ENCODE data around the gene LEMD1. TPM values are rescaled to one million over a fixed set of nuclear protein-coding genes. Genes with fewer than 3 reads are reported as not detected.

LEMD1 gene
- total RNA-seq, 1 donor from 2014 or later: 2.0 TPM

DNA sequence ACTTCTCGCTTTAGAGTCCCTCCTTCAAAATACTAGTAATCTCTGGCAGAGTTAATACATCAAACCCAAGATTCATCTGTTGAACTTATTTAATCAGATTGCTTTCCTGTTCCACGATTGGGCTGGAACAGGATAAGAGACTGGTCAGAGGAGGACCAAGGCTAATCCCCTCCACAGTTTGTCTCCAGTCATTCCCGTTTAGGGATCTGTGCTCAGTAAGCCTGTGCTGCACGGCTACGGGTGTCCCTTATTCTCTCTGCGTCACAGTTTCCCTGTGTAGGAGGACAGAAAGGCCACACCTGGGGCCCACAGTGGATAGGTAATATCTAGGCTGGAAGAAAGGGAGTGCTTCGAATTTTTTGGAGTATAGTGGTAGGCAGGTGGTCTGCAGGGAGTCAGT is 83.8 kb downstream of the LEMD1 start:
- DNase-seq: no peak
- H3K4me1 Mint-ChIP-seq (ENCODE audit: low read depth, unreplicated experiment): peaks cover 12% of the 10 kb centered on the region
- H3K36me3 Mint-ChIP-seq (ENCODE audit: unreplicated experiment): no peaks in the 10 kb centered on the region
- peaks cover 11% of the 10 kb centered on the region for H3K9me3 Mint-ChIP-seq (ENCODE audit: unreplicated experiment)
- no peak overlapping the region for H3K27ac Mint-ChIP-seq (ENCODE audit: unreplicated experiment)
- H3K27me3 Mint-ChIP-seq (ENCODE audit: unreplicated experiment): peaks cover 13% of the 10 kb centered on the region
- H3K4me3 Mint-ChIP-seq (ENCODE audit: unreplicated experiment): no peak overlapping the region
- TF ChIP-seq, protein P1, sequence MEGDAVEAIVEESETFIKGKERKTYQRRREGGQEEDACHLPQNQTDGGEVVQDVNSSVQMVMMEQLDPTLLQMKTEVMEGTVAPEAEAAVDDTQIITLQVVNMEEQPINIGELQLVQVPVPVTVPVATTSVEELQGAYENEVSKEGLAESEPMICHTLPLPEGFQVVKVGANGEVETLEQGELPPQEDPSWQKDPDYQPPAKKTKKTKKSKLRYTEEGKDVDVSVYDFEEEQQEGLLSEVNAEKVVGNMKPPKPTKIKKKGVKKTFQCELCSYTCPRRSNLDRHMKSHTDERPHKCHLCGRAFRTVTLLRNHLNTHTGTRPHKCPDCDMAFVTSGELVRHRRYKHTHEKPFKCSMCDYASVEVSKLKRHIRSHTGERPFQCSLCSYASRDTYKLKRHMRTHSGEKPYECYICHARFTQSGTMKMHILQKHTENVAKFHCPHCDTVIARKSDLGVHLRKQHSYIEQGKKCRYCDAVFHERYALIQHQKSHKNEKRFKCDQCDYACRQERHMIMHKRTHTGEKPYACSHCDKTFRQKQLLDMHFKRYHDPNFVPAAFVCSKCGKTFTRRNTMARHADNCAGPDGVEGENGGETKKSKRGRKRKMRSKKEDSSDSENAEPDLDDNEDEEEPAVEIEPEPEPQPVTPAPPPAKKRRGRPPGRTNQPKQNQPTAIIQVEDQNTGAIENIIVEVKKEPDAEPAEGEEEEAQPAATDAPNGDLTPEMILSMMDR (IDR thresholded peaks at IDR 0.05; ENCODE audit: partially characterized antibody, unreplicated experiment): no peak

DNA sequence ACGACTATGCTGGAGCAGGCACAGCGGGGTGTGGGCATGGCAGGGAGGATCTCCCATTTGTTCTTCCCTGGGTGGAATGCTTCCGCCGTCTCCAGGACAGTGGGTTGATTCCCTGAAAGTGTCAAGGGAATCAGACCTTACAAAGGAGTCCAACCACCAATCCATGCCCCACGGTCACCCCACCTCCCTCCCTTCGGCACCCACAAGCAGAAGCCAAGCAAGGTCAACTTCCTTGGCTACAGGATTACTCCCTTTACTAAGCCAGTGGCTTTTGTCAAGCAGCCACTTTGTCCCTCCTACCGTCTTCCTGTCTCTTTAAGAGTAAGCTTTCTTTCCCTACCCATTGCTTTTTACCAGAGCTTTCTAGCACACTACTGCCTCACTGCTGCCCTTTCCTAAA is 84.4 kb downstream of the LEMD1 start:
- Mint-ChIP-seq H3K4me3 (ENCODE audit: unreplicated experiment) (no peak overlapping the region), H3K4me1 (ENCODE audit: low read depth, unreplicated experiment) (peaks cover 10% of the 10 kb centered on the region)

GRCh38 chr1:205335692-205336091 is 86.2 kb downstream of the LEMD1 start:
- Mint-ChIP-seq H3K36me3 (ENCODE audit: unreplicated experiment) (no peaks in the 10 kb centered on the region), H3K27me3 (ENCODE audit: unreplicated experiment) (peaks cover 13% of the 10 kb centered on the region), H3K4me1 (ENCODE audit: low read depth, unreplicated experiment) (peaks cover 11% of the 10 kb centered on the region), H3K27ac (ENCODE audit: unreplicated experiment) (no peak overlapping the region), H3K9me3 (ENCODE audit: unreplicated experiment) (peaks cover 10% of the 10 kb centered on the region), H3K4me3 (ENCODE audit: unreplicated experiment) (no peak overlapping the region)
- TF ChIP-seq, protein P1 (IDR thresholded peaks at IDR 0.05; ENCODE audit: partially characterized antibody, unreplicated experiment): peak; percentile 82
- peak; percentile 90 for DNase-seq

More for the DNA sequence above, 84.4 kb downstream of the LEMD1 start:
- no peaks in the 10 kb centered on the region for H3K36me3 Mint-ChIP-seq (ENCODE audit: unreplicated experiment)
- peaks cover 12% of the 10 kb centered on the region for H3K27me3 Mint-ChIP-seq (ENCODE audit: unreplicated experiment)
- peaks cover 9% of the 10 kb centered on the region for H3K9me3 Mint-ChIP-seq (ENCODE audit: unreplicated experiment)
- H3K27ac Mint-ChIP-seq (ENCODE audit: unreplicated experiment): no peak overlapping the region
- TF ChIP-seq, protein P1 (IDR thresholded peaks at IDR 0.05; ENCODE audit: partially characterized antibody, unreplicated experiment): no peak
- no peak for DNase-seq

- TF ChIP-seq, protein P1 (IDR thresholded peaks at IDR 0.05; ENCODE audit: partially characterized antibody, unreplicated experiment): no peak
- peak overlapping the region; percentile 39 for H3K4me3 Mint-ChIP-seq (ENCODE audit: unreplicated experiment)
- H3K27me3 Mint-ChIP-seq (ENCODE audit: unreplicated experiment): peaks cover 20% of the 10 kb centered on the region
- H3K36me3 Mint-ChIP-seq (ENCODE audit: unreplicated experiment): no peaks in the 10 kb centered on the region
- peaks cover 18% of the 10 kb centered on the region for H3K4me1 Mint-ChIP-seq (ENCODE audit: low read depth, unreplicated experiment)
- H3K27ac Mint-ChIP-seq (ENCODE audit: unreplicated experiment): no peak overlapping the region
- peaks cover 7% of the 10 kb centered on the region for H3K9me3 Mint-ChIP-seq (ENCODE audit: unreplicated experiment)
- DNase-seq: no peak
Observed at GRCh38 chr1:205332015-205332791, 89.7 kb downstream of the LEMD1 start.

Small RNA genes lying within 50 kb of the gene (microRNA-seq; reads per million reads assigned to microRNA genes)
- gene MIR135B (ENCODE audit: unreplicated experiment): 153 reads per million, percentile 78 among the genes with 10 or more reads in this experiment

Other genes starting within 250 kb of the LEMD1 start
- gene DSTYK, start 210.4 kb downstream of the LEMD1 start, total RNA-seq (ENCODE audit: unreplicated experiment): 9.2 TPM
- 80.1 TPM for gene TMCC2, start 194.1 kb downstream of the LEMD1 start, total RNA-seq (ENCODE audit: unreplicated experiment)
- 8.0 TPM for gene NUAK2, start 100.3 kb downstream of the LEMD1 start, total RNA-seq (ENCODE audit: unreplicated experiment)
- 125 TPM for gene KLHDC8A, start 65.1 kb downstream of the LEMD1 start, total RNA-seq (ENCODE audit: unreplicated experiment)
- 1.1 TPM for gene BLACAT1, start 34.0 kb upstream of the LEMD1 start, total RNA-seq (ENCODE audit: unreplicated experiment)
- gene CDK18, start 82.6 kb upstream of the LEMD1 start, total RNA-seq (ENCODE audit: unreplicated experiment): 1.7 TPM
- 20.0 TPM for gene ELK4, start 210.0 kb upstream of the LEMD1 start, total RNA-seq (ENCODE audit: unreplicated experiment)